Mononuclear cell (primary cell): ENCODE data around the gene SMIM45.

Experiments used
- H3K27me3 ChIP-seq: 2 replicates; pipeline ENCODE4 v1.6.0; 2011; ENCODE audit warnings: low read length, control low read depth; ENCODE audit not compliant: insufficient read depth
- H3K4me1 ChIP-seq: 2 replicates; pipeline ENCODE4 v1.5.1; 2011; ENCODE audit warnings: mild to moderate bottlenecking, low read length, control low read depth; ENCODE audit not compliant: insufficient read depth
- H3K4me3 ChIP-seq: 2 replicates; pipeline ENCODE4 v1.5.1; 2011; ENCODE audit warnings: mild to moderate bottlenecking, low read length, moderate library complexity
- H3K9me3 ChIP-seq: 2 replicates; pipeline ENCODE4 v1.5.1; 2011; ENCODE audit warnings: low read depth, mild to moderate bottlenecking, control low read depth, low read length

The SMIM45 gene

GRCh38 chr22:41913040-41913719 is 38.8 kb upstream of the SMIM45 start:
- Histone ChIP-seq H3K9me3 (no peaks in the 10 kb centered on the region), H3K27me3 (peaks cover 54% of the 10 kb centered on the region), H3K4me3 (no peak overlapping the region), H3K4me1 (peaks cover 53% of the 10 kb centered on the region)

GRCh38 chr22:41913842-41914534 is 38.0 kb upstream of the SMIM45 start:
- Histone ChIP-seq H3K4me1 (peaks cover 53% of the 10 kb centered on the region), H3K4me3 (no peak overlapping the region), H3K27me3 (peaks cover 54% of the 10 kb centered on the region), H3K9me3 (no peaks in the 10 kb centered on the region)

- Histone ChIP-seq H3K9me3 (no peaks in the 10 kb centered on the region), H3K4me3 (peak overlapping the region; percentile 12), H3K4me1 (peaks cover 53% of the 10 kb centered on the region), H3K27me3 (peaks cover 49% of the 10 kb centered on the region)
Measured at GRCh38 chr22:41914611-41915034, 37.3 kb upstream of the SMIM45 start.

GRCh38 chr22:41915035-41915785 is 36.7 kb upstream of the SMIM45 start, which contains the start of gene SHISA8:
TSS of gene SHISA8 (minus strand) at chr22:41915074. CDS start at chr22:41914667, 407 bp downstream.
- Histone ChIP-seq H3K9me3 (no peaks in the 10 kb centered on the region), H3K4me1 (peaks cover 53% of the 10 kb centered on the region), H3K27me3 (peaks cover 49% of the 10 kb centered on the region), H3K4me3 (peak within 1 kb of the TSS; percentile 12)

GRCh38 chr22:41915786-41916493 is 36.0 kb upstream of the SMIM45 start:
- Histone ChIP-seq H3K4me3 (no peak overlapping the region), H3K27me3 (peaks cover 44% of the 10 kb centered on the region), H3K9me3 (no peaks in the 10 kb centered on the region), H3K4me1 (peaks cover 53% of the 10 kb centered on the region)

- Histone ChIP-seq H3K4me1 (peaks cover 50% of the 10 kb centered on the region), H3K9me3 (no peaks in the 10 kb centered on the region), H3K4me3 (no peak overlapping the region), H3K27me3 (peaks cover 35% of the 10 kb centered on the region)
Measured at GRCh38 chr22:41916745-41917358, 35.1 kb upstream of the SMIM45 start.

GRCh38 chr22:41917375-41917902 is 34.5 kb upstream of the SMIM45 start:
- Histone ChIP-seq H3K4me1 (peaks cover 50% of the 10 kb centered on the region), H3K9me3 (no peaks in the 10 kb centered on the region), H3K4me3 (no peak overlapping the region), H3K27me3 (peaks cover 29% of the 10 kb centered on the region)

- Histone ChIP-seq H3K4me3 (no peak overlapping the region), H3K9me3 (no peaks in the 10 kb centered on the region), H3K27me3 (peaks cover 22% of the 10 kb centered on the region), H3K4me1 (peaks cover 50% of the 10 kb centered on the region)
Measured at GRCh38 chr22:41917903-41918791, 33.8 kb upstream of the SMIM45 start.

GRCh38 chr22:41919357-41920224 is 32.4 kb upstream of the SMIM45 start:
- Histone ChIP-seq H3K9me3 (no peaks in the 10 kb centered on the region), H3K27me3 (peaks cover 18% of the 10 kb centered on the region), H3K4me3 (peak overlapping the region; percentile 38), H3K4me1 (peaks cover 45% of the 10 kb centered on the region)

GRCh38 chr22:41920271-41920976 is 31.5 kb upstream of the SMIM45 start:
- no peaks in the 10 kb centered on the region for H3K9me3 ChIP-seq
- peaks cover 41% of the 10 kb centered on the region for H3K4me1 ChIP-seq
- no peak overlapping the region for H3K4me3 ChIP-seq
- peaks cover 20% of the 10 kb centered on the region for H3K27me3 ChIP-seq

- Histone ChIP-seq H3K9me3 (no peaks in the 10 kb centered on the region), H3K4me3 (no peak overlapping the region), H3K4me1 (peaks cover 54% of the 10 kb centered on the region), H3K27me3 (peaks cover 10% of the 10 kb centered on the region)
Measured at GRCh38 chr22:41922328-41922727, 29.6 kb upstream of the SMIM45 start.

- no peak overlapping the region for H3K4me3 ChIP-seq
- no peaks in the 10 kb centered on the region for H3K9me3 ChIP-seq
- peaks cover 55% of the 10 kb centered on the region for H3K4me1 ChIP-seq
- peaks cover 12% of the 10 kb centered on the region for H3K27me3 ChIP-seq
Measured at GRCh38 chr22:41922940-41923594, 28.9 kb upstream of the SMIM45 start.
